Neuronal stem cell (in vitro differentiated cells): ENCODE measurements around the gene PSAP.
A peak's percentile ranks its signal among the peaks of the same experiment; 100 is the strongest.

Experiments
- DNase-seq: peaks from one replicate; pipeline ENCODE4 v3.0.0-alpha.2; 2013; ENCODE audit warnings: low spot score
- H2AFZ ChIP-seq: one replicate; pipeline ENCODE4 v1.6.1; 2013; ENCODE audit warnings: mild to moderate bottlenecking, low read length, inconsistent platforms
- H2AK5ac ChIP-seq: 2 replicates; pipeline ENCODE4 v1.6.1; 2013; ENCODE audit warnings: low read depth, mild to moderate bottlenecking, inconsistent platforms, low read length, moderate library complexity, mixed read lengths
- H2BK120ac ChIP-seq: 2 replicates; pipeline ENCODE4 v1.6.1; 2013; ENCODE audit warnings: low read depth, mild to moderate bottlenecking, inconsistent platforms, low read length, moderate library complexity, mixed read lengths
- H2BK12ac ChIP-seq: one replicate; pipeline ENCODE4 v1.6.1; 2013; ENCODE audit warnings: low read length, inconsistent platforms
- H2BK15ac ChIP-seq: 2 replicates; pipeline ENCODE4 v1.6.1; 2013; ENCODE audit warnings: mild to moderate bottlenecking, low read length, inconsistent platforms, mixed read lengths
- H2BK5ac ChIP-seq: one replicate; pipeline ENCODE4 v1.6.1; 2013; ENCODE audit warnings: inconsistent platforms, mild to moderate bottlenecking, low read length, moderate library complexity
- H3K14ac ChIP-seq: one replicate; pipeline ENCODE4 v1.6.1; 2013; ENCODE audit warnings: low read length, inconsistent platforms
- H3K18ac ChIP-seq: 2 replicates; pipeline ENCODE4 v1.6.1; 2013; ENCODE audit warnings: low read length, inconsistent platforms
- H3K23ac ChIP-seq: 2 replicates; pipeline ENCODE4 v1.6.1; 2013; ENCODE audit warnings: low read depth, mild to moderate bottlenecking, mixed read lengths, low read length, inconsistent platforms; ENCODE audit not compliant: poor library complexity
- H3K27ac ChIP-seq: replicated peaks from 3 replicates; pipeline ENCODE4 v1.5.1; 2013; ENCODE audit warnings: low read length, inconsistent platforms
- H3K27me3 ChIP-seq, 3 experiments: 2 replicates each; pipeline ENCODE4 v1.6.1; 2013; ENCODE audit warnings: low read length in 3 of 3, mild to moderate bottlenecking in 2 of 3, inconsistent platforms in 1 of 3, low read depth in 1 of 3, mixed read lengths in 1 of 3, moderate library complexity in 1 of 3; ENCODE audit not compliant: control insufficient read depth in 3 of 3, insufficient read depth in 3 of 3
- H3K36me3 ChIP-seq, 2 donors: replicated peaks in 1 of 2; 2 replicates each; pipeline ENCODE4 v1.6.1; 2013; ENCODE audit warnings: low read length in 2 of 2; ENCODE audit not compliant: control insufficient read depth in 2 of 2, insufficient read depth in 2 of 2
- H3K4ac ChIP-seq: 2 replicates; pipeline ENCODE4 v1.6.1; 2013; ENCODE audit warnings: inconsistent platforms, mild to moderate bottlenecking, low read length, moderate library complexity
- H3K4me1 ChIP-seq, 2 donors: 1 replicate in 1 of 2; 2 replicates in 1 of 2; pipeline ENCODE4 v1.6.1; 2013; ENCODE audit warnings: low read length in 2 of 2, low read depth in 1 of 2; ENCODE audit not compliant: control insufficient read depth in 2 of 2, insufficient read depth in 1 of 2
- H3K4me2 ChIP-seq: one replicate; pipeline ENCODE4 v1.6.1; 2013; ENCODE audit warnings: mild to moderate bottlenecking, low read length, inconsistent platforms; ENCODE audit not compliant: insufficient read depth, poor library complexity, severe bottlenecking
- H3K4me3 ChIP-seq, 2 donors: 2 replicates each; pipeline ENCODE4 v1.5.1; 2013; ENCODE audit warnings: low read length in 2 of 2, mild to moderate bottlenecking in 2 of 2, inconsistent platforms in 1 of 2, moderate library complexity in 1 of 2
- H3K79me1 ChIP-seq: one replicate; pipeline ENCODE4 v1.6.1; 2013; ENCODE audit warnings: low read depth, mild to moderate bottlenecking, inconsistent platforms, low read length, moderate library complexity
- H3K9ac ChIP-seq: one replicate; pipeline ENCODE4 v1.6.1; 2013; ENCODE audit warnings: mild to moderate bottlenecking, low read depth, low read length, inconsistent platforms; ENCODE audit not compliant: poor library complexity
- H3K9me3 ChIP-seq, 2 donors: replicated peaks in 1 of 2; 2 replicates each; pipeline versions ENCODE3 to v1.6.1; 2013; ENCODE audit warnings: low read length in 2 of 2, mild to moderate bottlenecking in 2 of 2, inconsistent platforms in 1 of 2, low read depth in 1 of 2, mixed read lengths in 1 of 2, moderate library complexity in 1 of 2; ENCODE audit not compliant: control insufficient read depth in 2 of 2, insufficient read depth in 1 of 2
- H4K8ac ChIP-seq: one replicate; pipeline ENCODE4 v1.6.1; 2013; ENCODE audit warnings: low read depth, mild to moderate bottlenecking, inconsistent platforms, low read length, moderate library complexity
- H4K91ac ChIP-seq: one replicate; pipeline ENCODE4 v1.6.1; 2013; ENCODE audit warnings: low read length, low read depth, mild to moderate bottlenecking, inconsistent platforms; ENCODE audit not compliant: poor library complexity
- WGBS, 2 donors: extraction: QIAGEN DNeasy Blood & Tissue Kit; methylation state at CpG; one replicate each; pipeline ENCODE4 v1.1.7; 2013; ENCODE audit warnings: missing lambda C conversion rate in 2 of 2, mixed read lengths in 1 of 2; ENCODE audit not compliant: insufficient read length in 2 of 2, insufficient replicate concordance in 1 of 2; ENCODE audit errors: extremely low coverage in 2 of 2; 5-methylcytosine and 5-hydroxymethylcytosine counted together

PSAP gene

DNA sequence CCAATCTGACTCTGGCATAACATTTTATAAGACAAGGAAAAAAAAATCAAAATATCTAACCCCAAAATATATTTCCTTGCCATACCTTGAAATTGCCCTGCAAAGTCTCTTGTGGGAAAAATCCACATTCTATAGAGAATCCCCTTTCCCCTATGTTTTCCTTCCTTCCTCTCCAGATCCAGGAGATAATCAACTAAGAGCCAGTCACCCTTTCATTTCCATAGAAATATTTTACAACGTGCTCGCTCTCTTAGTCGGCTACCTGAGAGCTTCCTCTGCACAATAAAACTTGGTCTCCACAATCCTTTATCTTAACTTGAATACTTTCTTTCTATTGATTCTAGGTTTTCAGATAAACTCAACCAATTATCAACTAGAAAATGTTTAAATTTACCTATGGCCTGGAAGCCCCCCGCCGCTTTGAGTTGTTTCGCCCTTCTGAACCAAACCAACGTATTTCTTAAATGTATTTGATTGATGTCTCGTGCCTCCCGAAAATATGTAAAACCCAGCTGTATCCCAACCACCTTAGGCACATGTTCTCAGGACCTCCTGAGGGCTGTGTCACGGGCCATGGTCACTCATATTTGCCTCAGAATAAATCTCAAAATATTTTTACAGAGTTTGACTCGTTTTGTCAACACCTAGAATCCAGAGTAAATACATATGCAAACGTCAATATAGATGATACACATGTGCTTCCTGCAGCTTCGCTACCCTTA, 869 bp downstream of the PSAP start:
- Histone ChIP-seq H3K79me1 (peaks cover 6% of the 10 kb centered on the region), H3K4me3 (peak overlapping the region; percentile 92 to 93), H4K8ac (no peak overlapping the region), H3K27ac (peak overlapping the region; percentile 97), H2BK120ac (peak overlapping the region; percentile 81), H3K14ac (no peak overlapping the region), H2BK5ac (peak overlapping the region; percentile 92), H3K4me1 (peaks cover 9 to 11% of the 10 kb centered on the region in 2 donors), H3K27me3 (no peaks in the 10 kb centered on the region), H2AK5ac (no peak overlapping the region), H3K9ac (peak overlapping the region; percentile 99), H4K91ac (no peak overlapping the region), H3K23ac (peak overlapping the region; percentile 100), H2BK12ac (no peak overlapping the region), H2BK15ac (no peak overlapping the region), H3K9me3 (no peaks in the 10 kb centered on the region), H3K36me3 (peaks cover 0 to 6% of the 10 kb centered on the region in 2 donors), H2AFZ (peak overlapping the region; percentile 98), H3K4ac (no peak overlapping the region), H3K4me2 (peak overlapping the region; percentile 74), H3K18ac (peak overlapping the region; percentile 100)
- WGBS, 2 donors = no CpG with 5 or more reads among the region's 13 CpGs
- no peak for DNase-seq

DNA sequence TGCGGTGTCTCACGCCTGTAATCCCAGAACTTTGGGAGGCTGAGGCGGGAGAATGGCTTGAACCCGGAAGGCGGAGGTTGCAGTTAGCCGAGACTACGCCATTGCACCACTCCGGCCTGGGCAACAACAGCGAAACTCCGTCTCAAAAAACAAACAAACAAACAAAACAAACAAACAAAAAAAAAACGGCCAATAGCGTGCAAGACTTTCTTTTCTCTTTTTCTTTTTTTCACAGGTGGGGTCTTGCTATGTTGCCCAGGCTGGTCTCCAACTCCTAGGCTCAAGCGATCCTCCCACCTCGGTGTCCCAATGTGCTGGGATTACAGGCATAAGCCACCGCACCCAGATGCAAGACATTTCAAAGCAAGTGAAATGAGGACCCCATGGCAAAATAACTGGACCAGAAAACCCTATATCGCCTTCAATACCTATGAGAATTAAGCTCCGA, 1.6 kb downstream of the PSAP start:
- peaks cover 6% of the 10 kb centered on the region for H3K79me1 ChIP-seq
- no peaks in the 10 kb centered on the region for H3K9me3 ChIP-seq
- H3K4ac ChIP-seq = no peak overlapping the region
- no CpG with 5 or more reads among the region's 17 CpGs for WGBS, 2 donors
- H3K4me1 ChIP-seq = peaks cover 9 to 11% of the 10 kb centered on the region in 2 donors
- no peak overlapping the region for H4K91ac ChIP-seq
- no peak overlapping the region for H2BK5ac ChIP-seq
- no peak overlapping the region for H4K8ac ChIP-seq
- no peak overlapping the region for H2BK12ac ChIP-seq
- H3K9ac ChIP-seq = no peak overlapping the region
- no peak overlapping the region for H3K18ac ChIP-seq
- H2BK120ac ChIP-seq = no peak overlapping the region
- H3K27ac ChIP-seq = no peak overlapping the region
- H3K14ac ChIP-seq = no peak overlapping the region
- H2AFZ ChIP-seq = no peak overlapping the region
- H3K36me3 ChIP-seq = peaks cover 0 to 8% of the 10 kb centered on the region in 2 donors
- H3K27me3 ChIP-seq = no peaks in the 10 kb centered on the region
- H3K23ac ChIP-seq = no peak overlapping the region
- no peak overlapping the region for H3K4me2 ChIP-seq
- H2AK5ac ChIP-seq = no peak overlapping the region
- H2BK15ac ChIP-seq = no peak overlapping the region
- H3K4me3 ChIP-seq = peak overlapping the region; percentile 58 to 93
- no peak for DNase-seq

DNA sequence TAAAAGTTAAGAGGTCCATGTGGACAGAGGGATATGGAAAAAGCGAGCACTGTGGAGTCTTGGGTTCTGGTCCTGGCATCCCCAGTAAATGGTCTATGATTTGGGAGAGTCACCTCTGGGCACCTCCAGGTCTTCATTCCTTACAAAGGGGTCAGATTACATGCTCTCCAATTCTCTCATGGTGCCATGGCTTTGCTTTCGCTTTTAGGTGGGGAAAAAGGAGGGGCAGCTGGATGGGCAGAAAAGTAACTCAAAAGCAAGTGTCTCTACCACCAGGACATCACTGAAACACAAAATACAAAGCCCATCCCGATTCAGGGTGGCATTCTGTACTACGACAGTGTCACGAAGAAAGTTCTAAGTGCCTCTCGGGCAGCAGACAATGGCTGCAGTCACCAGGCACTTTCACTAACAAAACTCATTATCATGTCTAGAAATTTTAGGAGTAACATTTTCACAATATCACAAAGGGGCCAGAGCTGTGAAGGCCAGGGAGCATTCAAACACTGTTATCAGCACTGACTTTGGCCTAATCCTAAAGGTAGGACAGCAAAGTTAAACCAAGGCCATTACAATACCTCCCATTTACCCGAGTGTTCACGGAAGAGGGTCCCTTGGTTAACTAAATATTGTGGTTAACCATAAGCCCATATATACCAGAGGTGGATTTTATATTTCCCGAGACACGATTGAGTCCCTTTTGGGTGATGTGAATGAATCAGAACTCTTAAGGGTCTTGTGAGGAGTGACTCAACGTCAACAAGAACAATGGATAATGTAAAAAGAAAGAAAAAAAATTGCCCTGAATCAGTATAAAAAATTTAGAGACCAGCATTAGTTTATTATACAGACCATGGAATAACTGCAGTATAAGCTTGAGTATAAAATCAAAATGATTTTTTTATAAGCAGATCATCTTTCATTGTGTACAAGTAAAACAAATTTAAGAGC, 2.5 kb downstream of the PSAP start:
- H3K9ac ChIP-seq = no peak overlapping the region
- H3K4ac ChIP-seq = no peak overlapping the region
- H3K36me3 ChIP-seq = peaks cover 0 to 8% of the 10 kb centered on the region in 2 donors
- peaks cover 11% of the 10 kb centered on the region in 2 donors for H3K4me1 ChIP-seq
- WGBS, 2 donors = no CpG with 5 or more reads among the region's 11 CpGs
- H3K79me1 ChIP-seq = peaks cover 6% of the 10 kb centered on the region
- no peak overlapping the region for H2BK120ac ChIP-seq
- H3K9me3 ChIP-seq = no peaks in the 10 kb centered on the region
- no peak overlapping the region for H4K8ac ChIP-seq
- H2BK15ac ChIP-seq = no peak overlapping the region
- H4K91ac ChIP-seq = no peak overlapping the region
- H3K4me3 ChIP-seq = no peak overlapping the region
- H3K27ac ChIP-seq = no peak overlapping the region
- H3K4me2 ChIP-seq = no peak overlapping the region
- no peak overlapping the region for H2BK12ac ChIP-seq
- no peak overlapping the region for H2AFZ ChIP-seq
- no peak overlapping the region for H3K23ac ChIP-seq
- no peak overlapping the region for H2AK5ac ChIP-seq
- H3K27me3 ChIP-seq = no peaks in the 10 kb centered on the region
- DNase-seq = no peak
- H3K14ac ChIP-seq = no peak overlapping the region
- H2BK5ac ChIP-seq = no peak overlapping the region
- no peak overlapping the region for H3K18ac ChIP-seq

DNA sequence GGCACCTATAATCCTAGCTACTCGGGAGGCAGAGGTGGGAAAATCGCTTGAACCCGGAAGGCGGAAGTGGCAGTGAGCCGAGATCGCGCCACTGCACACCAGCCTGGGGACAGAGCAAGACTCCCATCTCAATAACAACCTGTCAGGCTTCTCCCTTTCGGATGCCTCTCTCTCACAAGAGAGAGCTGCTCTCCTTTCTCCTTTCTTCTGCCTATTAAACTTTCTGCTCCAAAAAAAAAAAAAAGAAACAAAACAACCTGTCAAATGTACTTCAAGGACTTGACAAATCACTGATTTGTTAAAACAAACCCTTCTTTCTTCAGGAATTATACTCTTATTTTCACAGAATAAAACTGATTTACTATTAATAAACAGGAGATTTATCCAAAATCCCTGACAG, 3.6 kb downstream of the PSAP start:
- no peak overlapping the region for H4K8ac ChIP-seq
- H3K27ac ChIP-seq = no peak overlapping the region
- DNase-seq = no peak
- H3K79me1 ChIP-seq = peaks cover 9% of the 10 kb centered on the region
- H3K9me3 ChIP-seq = no peaks in the 10 kb centered on the region
- no peak overlapping the region for H3K4ac ChIP-seq
- H3K4me2 ChIP-seq = no peak overlapping the region
- H2BK120ac ChIP-seq = no peak overlapping the region
- H3K14ac ChIP-seq = no peak overlapping the region
- H2BK5ac ChIP-seq = no peak overlapping the region
- no peak overlapping the region for H2AK5ac ChIP-seq
- no peaks in the 10 kb centered on the region for H3K27me3 ChIP-seq
- WGBS, 2 donors = no CpG with 5 or more reads among the region's 8 CpGs
- no peak overlapping the region for H3K4me3 ChIP-seq
- H3K9ac ChIP-seq = no peak overlapping the region
- H3K36me3 ChIP-seq = peaks cover 0 to 11% of the 10 kb centered on the region in 2 donors
- no peak overlapping the region for H3K23ac ChIP-seq
- no peak overlapping the region for H4K91ac ChIP-seq
- H2BK12ac ChIP-seq = no peak overlapping the region
- H3K4me1 ChIP-seq = peaks cover 16 to 20% of the 10 kb centered on the region in 2 donors
- no peak overlapping the region for H2BK15ac ChIP-seq
- H2AFZ ChIP-seq = no peak overlapping the region
- H3K18ac ChIP-seq = no peak overlapping the region
